ENCODE measurements around the gene ARL15. TPM values are rescaled to one million over a fixed set of nuclear protein-coding genes. Genes with fewer than 3 reads are reported as not detected.

Gene ARL15
- total and polyA plus RNA-seq, 9 of the 15 experiments (the other 6 are each of a cell fraction or from before 2014, with no cell fraction given) = 18.5 to 80.4 (median 57.0) TPM

DNA sequence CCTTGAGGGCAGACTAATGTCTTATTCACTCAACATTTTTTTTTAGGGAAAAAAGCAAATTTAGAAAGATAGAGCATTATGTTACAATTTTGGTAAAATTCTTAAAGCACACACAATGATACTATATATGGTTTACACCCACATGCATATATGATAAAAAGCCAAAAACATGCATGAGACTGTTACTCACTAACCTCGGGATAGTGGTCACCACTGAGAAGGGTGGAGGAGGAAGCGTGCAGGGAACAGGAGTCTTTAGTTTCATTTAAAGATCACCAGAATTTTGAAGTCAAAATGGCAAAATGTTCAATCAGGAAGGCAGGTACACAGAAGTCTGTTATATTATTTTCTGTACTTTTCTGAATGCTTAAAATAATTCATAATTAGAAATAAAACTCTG, 9.2 kb downstream of the ARL15 start:
- H3K27ac ChIP-seq (ENCODE audit: extremely low read depth, low read depth, low read length) = no peak overlapping the region
- no peaks in the 10 kb centered on the region for H3K9me3 ChIP-seq (replicated peaks; ENCODE audit: control insufficient read depth, insufficient read depth, low read depth, low read length)
- no peak for DNase-seq (ENCODE audit: extremely low read depth in 1 of 4, low spot score in 3 of 4)
- BruUV-seq (replicated peaks) = no TSS peak
- intact Hi-C loops (cut with micrococcal nuclease) = no loop called here
- FAIRE-seq = no peak
- peaks cover 4% of the 10 kb centered on the region; the same call in 2 of the 3 replicates for H3K36me3 ChIP-seq (ENCODE audit: control insufficient read depth, insufficient read depth, low read length)
- in situ Hi-C loops (cut with MboI) = loop anchor here (10.0 kb wide), 1 partner anchor 146 kb away; no protein-coding TSS in a partner anchor
- TF ChIP-seq NCOR1 (IDR thresholded peaks at IDR 0.05) (no peak), ZNF764 (CRISPR knock-in tag; IDR thresholded peaks at IDR 0.05; ENCODE audit: low read depth) (no peak), ZNF41 (CRISPR knock-in tag; conservative IDR thresholded peaks at IDR 0.05) (no peak), ASH1L (IDR thresholded peaks at IDR 0.05; ENCODE audit: borderline replicate concordance, low read depth, partially characterized antibody) (no peak)
- H3K27me3 ChIP-seq (ENCODE audit: control insufficient read depth in 2 of 2, insufficient read depth in 2 of 2, low read length in 2 of 2) = no peaks in the 10 kb centered on the region
- no peak overlapping the region for H3K4me3 ChIP-seq
- H3K9me1 ChIP-seq (ENCODE audit: control insufficient read depth, insufficient read depth, low read length) = peaks cover 3% of the 10 kb centered on the region
- peaks cover 98% of the 10 kb centered on the region for H3K79me2 ChIP-seq (ENCODE audit: control insufficient read depth, insufficient read depth, low read length)
- 73% methylated on average over 2 of the region's 2 CpGs for WGBS (ENCODE audit: insufficient coverage, low coverage, missing lambda C conversion rate)
- ChIA-PET POLR2A (interaction anchor here (0.6 to 2.6 kb wide), 5 partner anchors 8 to 86 kb away, joined by 3 to 22 read pairs (median 6); partner anchors contain the start of gene ARL15), CTCF (ENCODE audit: low intra/inter-chr PET ratio) (no interaction called here)
- H3K4me1 ChIP-seq (replicated peaks in 1 of 2; ENCODE audit: control insufficient read depth in 2 of 2, insufficient read depth in 2 of 2, low read length in 2 of 2) = peaks cover 13 to 27% of the 10 kb centered on the region in 2 experiments
- no peak for ATAC-seq
- H3K9ac ChIP-seq (ENCODE audit: insufficient read depth in 1 of 2, low read depth in 2 of 2, low read length in 2 of 2) = no peak overlapping the region
- H2AFZ ChIP-seq (ENCODE audit: low read depth, low read length) = no peak overlapping the region
- no peak overlapping the region for H3K4me2 ChIP-seq (ENCODE audit: insufficient read depth, low read length)
- peaks cover 33% of the 10 kb centered on the region for H4K20me1 ChIP-seq (replicated peaks; ENCODE audit: control insufficient read depth, insufficient read depth, low read length)

- ChIA-PET POLR2A (interaction anchor here (0.7 to 2.6 kb wide), 2 partner anchors 12 to 185 kb away, joined by 3 to 22 read pairs; partner anchors contain the start of gene ARL15), CTCF (ENCODE audit: low intra/inter-chr PET ratio) (no interaction called here)
- Histone ChIP-seq H3K36me3 (ENCODE audit: control insufficient read depth, insufficient read depth, low read length) (peaks cover under 1% of the 10 kb centered on the region; the same call in 2 of the 3 replicates), H3K27ac (ENCODE audit: extremely low read depth, low read depth, low read length) (no peak overlapping the region), H4K20me1 (replicated peaks; ENCODE audit: control insufficient read depth, insufficient read depth, low read length) (peaks cover 38% of the 10 kb centered on the region), H2AFZ (ENCODE audit: low read depth, low read length) (no peak overlapping the region), H3K4me1 (replicated peaks in 1 of 2; ENCODE audit: control insufficient read depth in 2 of 2, insufficient read depth in 2 of 2, low read length in 2 of 2) (peaks cover 16 to 35% of the 10 kb centered on the region in 2 experiments), H3K79me2 (ENCODE audit: control insufficient read depth, insufficient read depth, low read length) (peaks cover 98% of the 10 kb centered on the region), H3K27me3 (ENCODE audit: control insufficient read depth in 2 of 2, insufficient read depth in 2 of 2, low read length in 2 of 2) (no peaks in the 10 kb centered on the region), H3K9me1 (ENCODE audit: control insufficient read depth, insufficient read depth, low read length) (peaks cover 3% of the 10 kb centered on the region), H3K9ac (ENCODE audit: insufficient read depth in 1 of 2, low read depth in 2 of 2, low read length in 2 of 2) (no peak overlapping the region), H3K4me3 (no peak overlapping the region), H3K4me2 (ENCODE audit: insufficient read depth, low read length) (no peak overlapping the region), H3K9me3 (replicated peaks; ENCODE audit: control insufficient read depth, insufficient read depth, low read depth, low read length) (no peaks in the 10 kb centered on the region)
- no peak for FAIRE-seq
- 93% methylated on average over 4 of the region's 5 CpGs for WGBS (ENCODE audit: insufficient coverage, low coverage, missing lambda C conversion rate)
- TF ChIP-seq RBM25 (IDR thresholded peaks at IDR 0.05; ENCODE audit: low read depth, low read length, severe bottlenecking) = peak; percentile 27
- no peak for TF ChIP-seq ZSCAN32 (CRISPR knock-in tag; IDR thresholded peaks at IDR 0.05)
- no peak for TF ChIP-seq USF2 (CRISPR knock-in tag; IDR thresholded peaks at IDR 0.05)
- no peak for TF ChIP-seq DDX20 (tag; IDR thresholded peaks at IDR 0.05; ENCODE audit: low read depth)
- peak; percentile 82 for TF ChIP-seq ZNF121 (CRISPR knock-in tag; conservative IDR thresholded peaks at IDR 0.05)
- intact Hi-C loops (cut with micrococcal nuclease) = no loop called here
- no peak for DNase-seq (ENCODE audit: extremely low read depth in 1 of 4, low spot score in 3 of 4)
- in situ Hi-C loops (cut with MboI) = no loop called here
- no peak for ATAC-seq
- BruUV-seq (replicated peaks) = no TSS peak
Observed at GRCh38 chr5:54298947-54299346, 11.4 kb downstream of the ARL15 start.

Data from K562 (cell line).